ENCODE results near the gene ZNF593OS.
A peak's percentile ranks its signal among the peaks of the same experiment; 100 is the strongest.

GRCh38 chr1:26190373-26190987 lies 18.8 kb upstream of the ZNF593OS start, which contains the start of gene CATSPER4:
- peak in 4 of 5 experiments; percentile 8 to 45 (median 26) for TF ChIP-seq CTCF (IDR thresholded peaks at IDR 0.05 in 4 of 5, conservative IDR thresholded peaks at IDR 0.05 in 1 of 5)
- TF ChIP-seq POLR2A (IDR thresholded peaks at IDR 0.05) = no peak
